GM12864 (cell line): ENCODE data around the gene PEX1.
"Not testable (repeated sequence)": the region's sequence is repeated elsewhere in the genome, so short reads cannot be mapped to it uniquely, and the experiment has no call there.

Experiments used
- DNase-seq: peaks from one replicate; pipeline ENCODE4 v3.0.0-alpha.2; 2011; ENCODE audit warnings: low read depth
- H3K4me3 ChIP-seq: 2 replicates; pipeline ENCODE4 v1.5.1; 2011; ENCODE audit warnings: mild to moderate bottlenecking, low read depth, low read length, control low read depth
- CTCF ChIP-seq: IDR thresholded peaks from 2 replicates; pipeline ENCODE4 v1.5.1; 2011; ENCODE audit warnings: low read depth, mild to moderate bottlenecking, moderate library complexity, low read length, control low read depth, inconsistent platforms; ENCODE audit errors: missing control alignments

PEX1 gene

DNA sequence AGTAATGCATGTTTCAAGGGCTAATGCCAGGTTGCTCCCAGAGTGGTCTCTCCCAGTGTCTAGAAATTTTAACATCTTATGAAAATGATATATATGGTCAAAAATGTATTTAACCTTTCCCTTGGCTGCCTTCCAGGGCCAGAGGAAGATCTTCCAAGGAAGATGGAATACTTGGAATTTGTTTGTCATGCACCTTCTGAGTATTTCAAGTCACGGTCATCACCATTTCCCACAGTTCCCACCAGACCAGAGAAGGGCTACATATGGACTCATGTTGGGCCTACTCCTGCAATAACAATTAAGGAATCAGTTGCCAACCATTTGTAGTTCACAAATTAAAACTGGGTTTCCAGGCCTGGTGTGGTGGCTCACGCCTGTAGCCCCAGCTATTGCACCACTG is 72.1 kb downstream of the PEX1 start:
- DNase-seq, result no peak
- TF ChIP-seq CTCF, result no peak
- no peak overlapping the region for H3K4me3 ChIP-seq

DNA sequence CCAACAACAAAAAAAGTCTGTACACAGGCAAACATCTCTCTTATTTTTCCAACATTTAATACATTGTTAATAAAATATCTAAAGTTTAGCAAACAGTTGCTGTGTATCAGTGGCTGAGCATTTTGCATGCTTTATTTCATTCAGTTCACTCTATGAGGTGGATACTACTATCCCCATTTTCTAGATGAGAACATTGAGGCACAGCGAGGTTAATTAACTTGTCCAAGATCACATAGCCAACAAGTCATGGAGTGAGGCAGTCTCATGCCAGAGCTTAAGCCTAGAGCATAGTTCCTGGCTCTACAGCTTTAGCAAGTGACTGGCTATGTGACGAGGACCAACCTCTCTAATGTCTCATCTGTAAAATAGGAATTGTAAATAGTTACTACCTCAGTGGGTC is 76.7 kb downstream of the PEX1 start:
- no peak overlapping the region for H3K4me3 ChIP-seq
- TF ChIP-seq CTCF, result no peak
- no peak for DNase-seq

DNA sequence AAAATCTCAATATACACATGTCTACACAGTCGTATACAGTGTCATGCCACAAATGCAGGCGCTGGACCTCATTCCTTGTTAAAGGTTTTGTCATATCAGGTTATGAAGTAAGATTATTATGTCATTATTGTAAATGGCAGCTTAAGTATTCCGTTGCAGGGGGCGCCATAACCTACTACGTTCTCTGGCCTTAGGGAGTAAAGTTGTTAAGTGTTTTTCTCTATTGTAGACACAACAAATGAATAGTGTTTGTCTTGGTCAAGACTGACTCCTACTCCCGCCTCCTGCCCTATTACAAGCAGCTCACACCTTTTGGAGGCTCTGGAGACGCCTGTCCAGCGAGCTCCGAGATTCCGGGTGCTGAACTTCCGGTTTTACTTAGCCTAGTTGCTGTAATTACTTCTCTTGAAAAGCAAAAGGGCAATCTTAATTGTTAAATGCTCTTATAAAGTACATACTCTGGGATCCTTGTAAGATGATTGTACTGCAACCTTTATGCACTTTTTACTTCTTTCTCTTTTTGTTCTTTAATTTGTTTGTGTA is 80.0 kb downstream of the PEX1 start:
- peak overlapping the region; percentile 98 for H3K4me3 ChIP-seq
- peak; percentile 46 for TF ChIP-seq CTCF
- DNase-seq, result peak; percentile 40

DNA sequence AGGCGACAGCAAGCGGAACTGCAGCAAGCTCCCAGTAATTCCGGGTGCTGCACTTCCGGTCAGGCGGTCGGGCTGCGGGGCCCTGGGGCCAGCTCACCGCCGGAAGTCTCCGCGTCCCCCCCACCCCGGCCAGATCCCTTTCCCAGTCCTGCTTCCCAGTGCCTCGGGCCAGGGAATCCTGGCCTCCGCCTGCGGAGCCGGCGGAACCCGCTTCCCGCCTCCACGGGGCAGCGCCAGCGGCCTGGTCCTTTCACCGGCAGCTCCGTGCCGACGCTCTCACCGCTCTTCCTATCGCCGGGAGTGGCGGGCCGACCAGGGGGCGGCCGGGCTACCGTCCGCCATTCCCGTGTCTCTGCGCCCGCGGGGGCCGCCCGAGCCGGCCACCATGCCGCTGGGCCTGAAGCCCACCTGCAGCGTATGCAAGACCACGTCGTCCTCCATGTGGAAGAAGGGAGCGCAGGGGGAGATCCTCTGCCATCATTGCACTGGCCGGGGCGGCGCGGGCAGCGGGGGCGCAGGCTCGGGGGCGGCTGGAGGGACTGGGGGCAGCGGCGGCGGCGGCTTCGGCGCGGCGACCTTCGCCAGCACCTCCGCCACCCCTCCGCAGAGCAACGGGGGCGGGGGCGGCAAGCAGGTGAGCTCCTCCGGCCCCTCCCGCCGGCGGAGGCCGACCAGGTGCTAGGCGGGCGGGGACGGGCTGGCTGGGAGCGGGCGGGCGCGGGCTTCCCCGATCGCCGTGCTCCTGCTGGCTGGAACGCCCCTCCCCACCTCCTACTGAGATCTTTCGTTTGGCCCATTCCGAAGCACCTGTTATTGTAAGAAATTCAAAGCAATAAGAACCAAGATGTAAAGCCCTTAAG is 80.7 kb downstream of the PEX1 start, which contains the start of gene GATAD1:
TSS of gene GATAD1 (plus strand) at position 138 of the 860 bp plus-strand sequence. CDS start at position 386, 248 bp downstream.
- TF ChIP-seq CTCF, result no peak
- no peak for DNase-seq
- H3K4me3 ChIP-seq, result peak within 1 kb of the TSS; percentile 98

- TF ChIP-seq CTCF, result peak; percentile 91
- peak; percentile 75 for DNase-seq
- H3K4me3 ChIP-seq, result peak overlapping the region; percentile 98
These were observed 81.4 kb downstream of the PEX1 start for GRCh38 chr7:92446869-92447344.

DNA sequence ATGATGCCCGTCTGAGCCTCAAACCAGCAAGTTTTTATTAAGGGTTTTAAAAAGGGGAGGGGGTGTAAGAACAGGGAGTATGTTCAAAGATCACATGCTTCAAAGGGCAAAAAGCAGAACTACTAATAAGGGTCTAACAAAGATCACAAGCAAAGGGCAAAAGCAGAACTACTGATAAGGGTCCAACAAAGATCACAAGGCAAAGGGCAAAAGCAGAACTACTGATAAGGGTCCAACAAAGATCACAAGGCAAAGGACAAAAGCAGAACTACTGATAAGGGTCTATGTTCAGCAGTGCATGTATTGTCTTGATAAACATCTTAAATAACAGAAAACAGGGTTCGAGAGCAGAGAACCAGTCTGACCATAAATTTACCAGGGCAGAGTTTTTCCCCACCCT is 85.6 kb downstream of the PEX1 start:
- not testable (repeated sequence) for DNase-seq, H3K4me3 ChIP-seq

DNA sequence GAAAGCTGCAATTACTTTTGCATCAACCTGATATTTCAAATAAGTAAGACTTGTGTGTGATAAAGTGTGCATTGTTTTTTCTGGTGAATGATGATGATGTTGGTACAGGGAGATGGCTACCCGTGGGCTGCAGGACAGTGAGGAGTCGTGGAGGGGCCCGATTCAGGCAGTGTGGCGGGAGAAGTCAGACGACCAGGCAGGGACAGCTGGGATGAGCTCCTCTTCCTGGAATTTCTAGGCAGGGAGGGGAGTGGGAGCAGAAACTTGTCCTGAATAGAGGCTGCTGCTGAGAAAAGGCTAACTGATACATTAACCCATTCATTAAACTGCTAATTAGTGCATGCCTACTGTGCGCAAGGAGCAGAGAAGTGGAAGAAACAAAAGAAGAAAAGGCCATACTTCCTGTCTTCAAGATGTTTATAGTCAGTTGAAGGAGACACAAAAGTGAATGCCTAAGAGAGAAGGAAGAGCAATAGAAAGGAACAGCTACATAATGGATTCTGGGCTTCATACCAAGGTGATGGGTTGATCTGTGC is 90.3 kb downstream of the PEX1 start:
- no peak for DNase-seq
- H3K4me3 ChIP-seq, result no peak overlapping the region
- no peak for TF ChIP-seq CTCF
